Right lobe of liver (tissue), 4 donors: ENCODE data around the gene RABGEF1.

ENCODE experiments used
- POLR2A ChIP-seq: fragments of 450-650 bp; IDR thresholded peaks from one replicate; pipeline ENCODE4 v1.6.1; 2017; ENCODE audit warnings: antibody characterized with exemption, mild to moderate bottlenecking
- TF ChIP-seq, protein P1 (sequence below), 4 donors: fragments of 200-600 bp in 3 of 4; fragments of 450-650 bp in 1 of 4; IDR thresholded peaks; one replicate each; pipeline versions ENCODE4 v1.5.1 to v1.8.0; 2016 to 2022; ENCODE audit warnings: antibody characterized with exemption in 4 of 4, mild to moderate bottlenecking in 2 of 4
- donor health status: DM: no; HTN: no; CAD: no.
- donor health status: DM: no; HTN: no; CAD: no.
- donor health status: DM: no; HTN: yes; CAD: no.

DNA sequence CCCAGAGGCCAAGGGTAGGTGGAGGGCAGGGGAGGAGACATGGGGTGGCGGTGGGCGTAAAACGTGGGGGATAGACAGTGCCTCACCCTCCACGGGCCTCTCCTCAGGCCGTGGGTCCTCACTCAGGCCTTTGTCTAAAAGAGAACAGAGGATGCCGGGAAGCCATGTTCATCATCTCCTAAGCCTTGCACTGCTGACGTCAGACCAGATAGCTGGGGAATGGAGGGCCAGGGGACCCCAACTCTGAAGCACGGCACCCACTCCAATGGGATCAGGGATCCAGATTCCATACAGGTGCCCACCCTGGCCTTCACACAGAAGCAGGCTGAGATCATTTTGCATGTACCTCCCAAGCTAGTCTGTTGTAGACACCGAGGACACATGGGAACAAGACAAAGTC lies 97.1 kb downstream of the RABGEF1 start:
- no peak for TF ChIP-seq POLR2A
- TF ChIP-seq, protein P1, sequence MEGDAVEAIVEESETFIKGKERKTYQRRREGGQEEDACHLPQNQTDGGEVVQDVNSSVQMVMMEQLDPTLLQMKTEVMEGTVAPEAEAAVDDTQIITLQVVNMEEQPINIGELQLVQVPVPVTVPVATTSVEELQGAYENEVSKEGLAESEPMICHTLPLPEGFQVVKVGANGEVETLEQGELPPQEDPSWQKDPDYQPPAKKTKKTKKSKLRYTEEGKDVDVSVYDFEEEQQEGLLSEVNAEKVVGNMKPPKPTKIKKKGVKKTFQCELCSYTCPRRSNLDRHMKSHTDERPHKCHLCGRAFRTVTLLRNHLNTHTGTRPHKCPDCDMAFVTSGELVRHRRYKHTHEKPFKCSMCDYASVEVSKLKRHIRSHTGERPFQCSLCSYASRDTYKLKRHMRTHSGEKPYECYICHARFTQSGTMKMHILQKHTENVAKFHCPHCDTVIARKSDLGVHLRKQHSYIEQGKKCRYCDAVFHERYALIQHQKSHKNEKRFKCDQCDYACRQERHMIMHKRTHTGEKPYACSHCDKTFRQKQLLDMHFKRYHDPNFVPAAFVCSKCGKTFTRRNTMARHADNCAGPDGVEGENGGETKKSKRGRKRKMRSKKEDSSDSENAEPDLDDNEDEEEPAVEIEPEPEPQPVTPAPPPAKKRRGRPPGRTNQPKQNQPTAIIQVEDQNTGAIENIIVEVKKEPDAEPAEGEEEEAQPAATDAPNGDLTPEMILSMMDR (IDR thresholded peaks at IDR 0.05), result no peak
